A549 (cell line): ENCODE data around the gene DIP2C. TPM values are rescaled to one million over a fixed set of nuclear protein-coding genes. Genes with fewer than 3 reads are reported as not detected.

Experiments
- ATAC-seq, 2 experiments: fragments of 200-7000 bp in 1 of 2; fragments of >200 bp in 1 of 2; cut with Nextera tagmentation in 1 of 2; cut with Tn5 transposase in 1 of 2; 3 replicates each; pipeline versions ENCODE4 v1.8.0 to v1.9.1; 2018 to 2020; ENCODE audit warnings: mild to moderate bottlenecking in 1 of 2, moderate library complexity in 1 of 2
- CTCF ChIA-PET: fragments of 300-600 bp; sonication (Branson Sonifier 250); formaldehyde crosslinking; extraction: SDS; loops from one replicate; lab custom pipeline; 2021; ENCODE audit warnings: antibody characterized with exemption, inconsistent platforms; lab: Yijun Ruan, JAX
- POLR2A ChIA-PET: fragments of 350-600 bp; formaldehyde crosslinking; extraction: SDS; loops from one replicate; lab custom pipeline; 2021; ENCODE audit warnings: antibody characterized with exemption, inconsistent platforms; lab: Yijun Ruan, JAX
- DNase-seq, 2 experiments: peaks; one replicate each; pipeline versions ENCODE4 v3.0.0 to v3.0.0-alpha.2; 2011 to 2016; ENCODE audit warnings: low read depth in 1 of 2, low spot score in 1 of 2
- FAIRE-seq: peaks from 2 replicates; lab custom pipeline; 2011; peaks lifted over from hg19 to GRCh38; lab: Jason Lieb, UNC
- H3K27ac ChIP-seq, 2 experiments: fragments of >200 bp; sonication (Bioruptor Twin); formaldehyde crosslinking; 3 replicates each; pipeline ENCODE4 v1.5.1; 2016 to 2017
- H3K4me1 ChIP-seq: fragments of >200 bp; sonication (Bioruptor Twin); formaldehyde crosslinking; 3 replicates; pipeline ENCODE4 v1.6.1; 2016
- H3K4me2 ChIP-seq: fragments of >200 bp; sonication (Bioruptor Twin); formaldehyde crosslinking; 3 replicates; pipeline ENCODE4 v1.6.1; 2016
- H3K4me3 ChIP-seq: fragments of >200 bp; sonication (Bioruptor Twin); formaldehyde crosslinking; 3 replicates; pipeline ENCODE4 v1.5.1; 2016
- H3K9me3 ChIP-seq: fragments of >200 bp; sonication (Bioruptor Twin); formaldehyde crosslinking; 3 replicates; pipeline ENCODE4 v1.6.1; 2016
- CBX8 ChIP-seq: fragments of 200-600 bp; sonication (generic); IDR thresholded peaks from 2 replicates; pipeline ENCODE4 v1.6.1; 2016
- HEYL ChIP-seq: fragments of 250-450 bp; sonication (Bioruptor Pico); IDR thresholded peaks from 2 replicates; pipeline ENCODE4 v1.8.0; 2021; ENCODE audit warnings: mild to moderate bottlenecking, moderate library complexity
- JUN ChIP-seq, 2 experiments: fragments of >200 bp; sonication (Bioruptor Twin); formaldehyde crosslinking; IDR thresholded peaks; 2 replicates in 1 of 2; 3 replicates in 1 of 2; pipeline ENCODE4 v1.6.1; 2016 to 2017
- KDM1A ChIP-seq: fragments of 200-600 bp; sonication (generic); IDR thresholded peaks from 2 replicates; pipeline ENCODE4 v1.6.1; 2016; ENCODE audit warnings: low read depth, mild to moderate bottlenecking
- KDM5A ChIP-seq: fragments of 200-600 bp; sonication (generic); IDR thresholded peaks from 2 replicates; pipeline ENCODE4 v1.6.1; 2016; ENCODE audit warnings: antibody characterized with exemption, mild to moderate bottlenecking
- MAFK ChIP-seq: fragments of 450-650 bp; IDR thresholded peaks from 2 replicates; pipeline ENCODE4 v1.6.1; 2014; ENCODE audit not compliant: partially characterized antibody
- MYC ChIP-seq: IDR thresholded peaks from 2 replicates; pipeline ENCODE4 v1.6.1; 2012; ENCODE audit warnings: mild to moderate bottlenecking, inconsistent platforms, low read length, improper control_type of control experiment, borderline replicate concordance
- PHF8 ChIP-seq: fragments of 200-600 bp; sonication (generic); IDR thresholded peaks from 2 replicates; pipeline ENCODE4 v1.6.1; 2016; ENCODE audit warnings: low read depth, mild to moderate bottlenecking, antibody characterized with exemption, moderate library complexity, borderline replicate concordance
- POLR2A ChIP-seq: IDR thresholded peaks from 2 replicates; pipeline ENCODE4 v1.6.1; 2012; ENCODE audit warnings: mild to moderate bottlenecking, low read length
- POLR2AphosphoS2 ChIP-seq: conservative IDR thresholded peaks from 2 replicates; pipeline ENCODE4 v1.6.1; 2012; ENCODE audit warnings: low read length, improper control_type of control experiment, inconsistent platforms
- RCOR1 ChIP-seq: fragments of 150-350 bp; IDR thresholded peaks from 2 replicates; pipeline ENCODE4 v1.6.1; 2014; ENCODE audit warnings: antibody characterized with exemption, low read length, low read depth
- ZFP36 ChIP-seq: fragments of 450-650 bp; IDR thresholded peaks from 2 replicates; pipeline ENCODE4 v1.6.1; 2014; ENCODE audit warnings: borderline replicate concordance; ENCODE audit not compliant: partially characterized antibody
- ZNF302 ChIP-seq: fragments of 250-450 bp; sonication (Bioruptor Pico); IDR thresholded peaks from 2 replicates; pipeline ENCODE4 v1.9.0; 2021; ENCODE audit warnings: inconsistent platforms, mild to moderate bottlenecking, moderate library complexity
- WGBS: methylation state at CpG from one replicate; pipeline ENCODE4 v1.1.6; 2017; ENCODE audit errors: missing lambda C conversion rate; 5-methylcytosine and 5-hydroxymethylcytosine counted together
- polyA plus RNA-seq, 4 experiments: library from polyadenylated mRNA; depleted of rRNA in 3 of 4; stranded (reverse); fragments of >200 nt; fragmentation: RNase III in 1 of 4; extraction: RNeasy Plus Mini Kit Qiagen cat#74134 plus additional on column Dnase treatment in 1 of 4; gene quantifications; 2 replicates in 3 of 4; 3 replicates in 1 of 4; pipeline ENCODE4 v1.2.3, GENCODE V29; 2011 to 2017
- TF ChIP-seq, protein P1 (sequence below): fragments of 450-650 bp; IDR thresholded peaks from 2 replicates; pipeline ENCODE4 v1.6.1; 2014; ENCODE audit warnings: antibody characterized with exemption
- TF ChIP-seq, protein P2 (sequence below): fragments of 200-600 bp; sonication (generic); IDR thresholded peaks from 2 replicates; pipeline ENCODE4 v1.6.1; 2016; ENCODE audit warnings: antibody characterized with exemption, mild to moderate bottlenecking, moderate library complexity
- TF ChIP-seq, protein P3 (sequence below): fragments of 250-450 bp; sonication (Bioruptor Pico); IDR thresholded peaks from 2 replicates; pipeline ENCODE4 v1.5.0; 2020; ENCODE audit warnings: low read depth, mild to moderate bottlenecking, moderate library complexity
- TF ChIP-seq, protein P4 (sequence below): fragments of >200 bp; sonication (Bioruptor Twin); formaldehyde crosslinking; IDR thresholded peaks from 3 replicates; pipeline ENCODE4 v1.6.1; 2016

DIP2C gene
- polyA plus RNA-seq, 2 of the 4 experiments (the other 2 are of a cell fraction) = 3.7 to 5.0 TPM

DNA sequence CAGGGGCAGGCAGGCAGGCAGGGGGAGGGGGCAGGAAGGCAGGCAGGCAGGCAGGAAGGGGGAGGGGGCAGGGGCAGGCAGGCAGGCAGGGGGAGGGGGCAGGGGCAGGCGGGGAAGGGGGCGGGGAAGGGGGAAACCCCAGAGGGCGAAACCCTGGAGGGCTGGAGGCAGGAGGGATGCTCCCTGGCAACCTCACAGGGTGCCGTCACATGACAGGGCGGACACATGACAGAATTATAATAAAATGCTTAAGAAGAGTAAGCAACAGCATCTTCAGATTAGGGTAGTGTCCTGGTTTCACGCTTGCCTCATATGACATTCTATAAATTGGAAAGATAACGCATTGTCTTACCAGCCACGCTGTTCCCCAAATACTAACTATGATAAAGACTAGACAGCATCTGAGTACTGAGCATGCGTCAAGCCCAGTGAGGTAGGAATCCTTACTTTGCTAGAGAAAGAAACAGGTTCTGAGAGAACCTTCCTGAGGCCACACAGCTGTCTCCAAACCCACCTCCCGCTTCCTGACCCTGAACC, 131.6 kb downstream of the DIP2C start:
- WGBS = 86% methylated on average over 8 of the region's 10 CpGs
- TF ChIP-seq MAFK (no peak), ZNF302 (CRISPR knock-in tag) (no peak)
- TF ChIP-seq, protein P1, sequence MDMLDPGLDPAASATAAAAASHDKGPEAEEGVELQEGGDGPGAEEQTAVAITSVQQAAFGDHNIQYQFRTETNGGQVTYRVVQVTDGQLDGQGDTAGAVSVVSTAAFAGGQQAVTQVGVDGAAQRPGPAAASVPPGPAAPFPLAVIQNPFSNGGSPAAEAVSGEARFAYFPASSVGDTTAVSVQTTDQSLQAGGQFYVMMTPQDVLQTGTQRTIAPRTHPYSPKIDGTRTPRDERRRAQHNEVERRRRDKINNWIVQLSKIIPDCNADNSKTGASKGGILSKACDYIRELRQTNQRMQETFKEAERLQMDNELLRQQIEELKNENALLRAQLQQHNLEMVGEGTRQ = peak; percentile 81
- TF ChIP-seq, protein P2, sequence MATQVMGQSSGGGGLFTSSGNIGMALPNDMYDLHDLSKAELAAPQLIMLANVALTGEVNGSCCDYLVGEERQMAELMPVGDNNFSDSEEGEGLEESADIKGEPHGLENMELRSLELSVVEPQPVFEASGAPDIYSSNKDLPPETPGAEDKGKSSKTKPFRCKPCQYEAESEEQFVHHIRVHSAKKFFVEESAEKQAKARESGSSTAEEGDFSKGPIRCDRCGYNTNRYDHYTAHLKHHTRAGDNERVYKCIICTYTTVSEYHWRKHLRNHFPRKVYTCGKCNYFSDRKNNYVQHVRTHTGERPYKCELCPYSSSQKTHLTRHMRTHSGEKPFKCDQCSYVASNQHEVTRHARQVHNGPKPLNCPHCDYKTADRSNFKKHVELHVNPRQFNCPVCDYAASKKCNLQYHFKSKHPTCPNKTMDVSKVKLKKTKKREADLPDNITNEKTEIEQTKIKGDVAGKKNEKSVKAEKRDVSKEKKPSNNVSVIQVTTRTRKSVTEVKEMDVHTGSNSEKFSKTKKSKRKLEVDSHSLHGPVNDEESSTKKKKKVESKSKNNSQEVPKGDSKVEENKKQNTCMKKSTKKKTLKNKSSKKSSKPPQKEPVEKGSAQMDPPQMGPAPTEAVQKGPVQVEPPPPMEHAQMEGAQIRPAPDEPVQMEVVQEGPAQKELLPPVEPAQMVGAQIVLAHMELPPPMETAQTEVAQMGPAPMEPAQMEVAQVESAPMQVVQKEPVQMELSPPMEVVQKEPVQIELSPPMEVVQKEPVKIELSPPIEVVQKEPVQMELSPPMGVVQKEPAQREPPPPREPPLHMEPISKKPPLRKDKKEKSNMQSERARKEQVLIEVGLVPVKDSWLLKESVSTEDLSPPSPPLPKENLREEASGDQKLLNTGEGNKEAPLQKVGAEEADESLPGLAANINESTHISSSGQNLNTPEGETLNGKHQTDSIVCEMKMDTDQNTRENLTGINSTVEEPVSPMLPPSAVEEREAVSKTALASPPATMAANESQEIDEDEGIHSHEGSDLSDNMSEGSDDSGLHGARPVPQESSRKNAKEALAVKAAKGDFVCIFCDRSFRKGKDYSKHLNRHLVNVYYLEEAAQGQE = no peak
- POLR2A ChIA-PET = no interaction called here

DNA sequence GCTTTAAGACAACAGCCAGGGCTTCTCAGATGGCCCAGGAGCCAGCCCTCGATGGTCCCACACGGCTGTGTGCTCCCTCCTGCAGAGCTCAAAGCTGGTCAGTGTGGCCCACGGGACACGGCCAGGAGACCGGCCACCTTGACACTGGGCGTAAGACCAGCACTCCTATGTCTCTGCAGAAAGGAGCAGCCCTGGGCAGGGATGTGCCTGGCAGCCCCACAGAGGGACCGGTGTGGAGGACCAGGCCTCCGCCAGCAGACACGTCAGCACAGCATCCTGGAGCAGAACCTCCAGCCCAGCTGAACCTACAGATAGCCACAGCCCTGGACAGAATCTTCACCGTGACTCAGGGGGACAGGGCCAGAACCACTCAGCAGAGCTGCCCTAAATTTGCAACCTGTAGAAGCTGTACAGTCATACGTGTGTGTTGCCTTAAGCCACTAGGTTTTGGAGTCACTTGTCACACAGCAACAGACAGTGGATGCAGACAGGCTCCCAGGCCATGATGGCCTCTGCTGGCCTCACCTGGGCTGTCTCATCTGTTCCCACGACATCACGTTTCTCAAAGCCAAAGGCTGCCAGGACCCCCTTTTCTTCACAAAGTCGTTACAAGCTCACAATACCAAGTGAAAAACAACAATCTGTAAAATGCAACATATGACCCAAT, 132.4 kb downstream of the DIP2C start:
- CTCF ChIA-PET = no interaction called here
- H3K4me3 ChIP-seq = no peak overlapping the region
- DNase-seq = no peak
- WGBS = 84% methylated on average over 10 of the region's 14 CpGs
- 0 out of 3 replicates have a peak, but pooled peaks cover 4% of the 10 kb centered on the region for H3K4me1 ChIP-seq
- ATAC-seq = no peak; a peak in 1 of 6 replicates
- no peak overlapping the region for H3K4me2 ChIP-seq
- POLR2A ChIA-PET = no interaction called here
- TF ChIP-seq HEYL = no peak
- no peak for TF ChIP-seq ZFP36
- no peak for TF ChIP-seq KDM1A
- no peak for TF ChIP-seq RCOR1
- no peak for TF ChIP-seq POLR2AphosphoS2
- no peak for TF ChIP-seq JUN (IDR thresholded peaks at IDR 0.05)
- no peak for TF ChIP-seq CBX8
- TF ChIP-seq, all 56 proteins: peak for 0
- Histone ChIP-seq H3K9me3 (no peaks in the 10 kb centered on the region), H3K27ac (no peak overlapping the region)
- no peak for FAIRE-seq

More for the DNA sequence above, 131.6 kb downstream of the DIP2C start:
- ATAC-seq = peak in 1 of 2 experiments; percentile 43; a peak in 3 of 6 replicates
- no peak for FAIRE-seq
- Histone ChIP-seq H3K4me1 (0 out of 3 replicates have a peak, but pooled peaks cover 4% of the 10 kb centered on the region), H3K27ac (no peak overlapping the region), H3K4me3 (no peak overlapping the region), H3K4me2 (no peak overlapping the region), H3K9me3 (no peaks in the 10 kb centered on the region)
- DNase-seq = peak in 1 of 2 experiments; percentile 53
- CTCF ChIA-PET = no interaction called here

DNA sequence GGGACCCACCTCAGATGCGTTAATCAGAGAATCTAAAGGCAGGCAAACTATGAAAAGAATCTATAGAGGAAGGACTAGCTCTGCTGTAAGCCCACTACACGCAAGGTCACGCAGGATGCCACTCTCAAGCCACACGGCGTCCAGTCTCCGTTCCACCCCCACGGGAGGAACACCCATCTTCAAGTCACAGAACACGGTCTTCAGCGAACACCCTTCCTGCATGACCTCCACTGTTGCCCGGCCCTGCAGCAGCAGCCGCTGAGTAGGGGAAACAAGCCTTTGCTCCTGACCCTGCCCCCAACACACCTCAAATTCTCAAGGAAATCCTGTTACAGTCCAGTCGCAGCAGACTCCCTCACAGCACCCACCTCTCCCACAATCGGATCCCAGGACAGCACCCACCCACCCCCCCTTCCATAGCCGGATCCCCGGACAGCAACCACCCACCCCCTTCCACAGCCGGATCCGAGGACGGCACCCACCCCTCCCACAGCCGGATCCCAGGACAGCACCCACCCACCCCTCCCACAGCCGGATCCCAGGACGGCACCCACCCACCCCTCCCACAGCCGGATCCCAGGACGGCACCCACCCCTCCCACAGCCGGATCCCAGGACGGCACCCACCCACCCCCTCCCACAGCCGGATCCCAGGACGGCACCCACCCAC, 133.7 kb downstream of the DIP2C start:
- POLR2A ChIA-PET = no interaction called here
- Histone ChIP-seq H3K27ac (no peak overlapping the region), H3K4me1 (0 out of 3 replicates have a peak, but pooled peaks cover 4% of the 10 kb centered on the region), H3K4me3 (no peak overlapping the region), H3K4me2 (no peak overlapping the region), H3K9me3 (no peaks in the 10 kb centered on the region)
- FAIRE-seq (no peak), DNase-seq (no peak), ATAC-seq (no peak)
- TF ChIP-seq, protein P3, sequence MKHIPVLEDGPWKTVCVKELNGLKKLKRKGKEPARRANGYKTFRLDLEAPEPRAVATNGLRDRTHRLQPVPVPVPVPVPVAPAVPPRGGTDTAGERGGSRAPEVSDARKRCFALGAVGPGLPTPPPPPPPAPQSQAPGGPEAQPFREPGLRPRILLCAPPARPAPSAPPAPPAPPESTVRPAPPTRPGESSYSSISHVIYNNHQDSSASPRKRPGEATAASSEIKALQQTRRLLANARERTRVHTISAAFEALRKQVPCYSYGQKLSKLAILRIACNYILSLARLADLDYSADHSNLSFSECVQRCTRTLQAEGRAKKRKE = no peak
- TF ChIP-seq KDM5A (no peak), MYC (no peak), POLR2A (no peak), PHF8 (no peak)
- TF ChIP-seq, protein P4, sequence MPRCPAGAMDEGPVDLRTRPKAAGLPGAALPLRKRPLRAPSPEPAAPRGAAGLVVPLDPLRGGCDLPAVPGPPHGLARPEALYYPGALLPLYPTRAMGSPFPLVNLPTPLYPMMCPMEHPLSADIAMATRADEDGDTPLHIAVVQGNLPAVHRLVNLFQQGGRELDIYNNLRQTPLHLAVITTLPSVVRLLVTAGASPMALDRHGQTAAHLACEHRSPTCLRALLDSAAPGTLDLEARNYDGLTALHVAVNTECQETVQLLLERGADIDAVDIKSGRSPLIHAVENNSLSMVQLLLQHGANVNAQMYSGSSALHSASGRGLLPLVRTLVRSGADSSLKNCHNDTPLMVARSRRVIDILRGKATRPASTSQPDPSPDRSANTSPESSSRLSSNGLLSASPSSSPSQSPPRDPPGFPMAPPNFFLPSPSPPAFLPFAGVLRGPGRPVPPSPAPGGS = no peak
- CTCF ChIA-PET = no interaction called here
- 90% methylated on average over 13 of the region's 27 CpGs for WGBS
